Neural cell (in vitro differentiated cells): ENCODE measurements around the gene PREB.

Experiments used
- CTCF ChIP-seq: fragments of 450-650 bp; IDR thresholded peaks from 2 replicates; pipeline ENCODE4 v1.5.1; 2014; ENCODE audit warnings: antibody characterized with exemption, mild to moderate bottlenecking, moderate library complexity; ENCODE audit not compliant: poor library complexity, severe bottlenecking
- EP300 ChIP-seq: fragments of 450-650 bp; conservative IDR thresholded peaks from 2 replicates; pipeline ENCODE4 v1.6.1; 2014; ENCODE audit warnings: antibody characterized with exemption, mild to moderate bottlenecking, moderate library complexity; ENCODE audit not compliant: poor library complexity, severe bottlenecking
- EZH2 ChIP-seq: fragments of 200-600, 300-800 bp; shearing (Covaris generic), sonication (generic); IDR thresholded peaks from 2 replicates; pipeline ENCODE4 v1.6.1; 2014; ENCODE audit warnings: antibody characterized with exemption, low read length, borderline replicate concordance, mild to moderate bottlenecking; ENCODE audit not compliant: insufficient read depth, poor library complexity, severe bottlenecking
- MXI1 ChIP-seq: fragments of 450-650 bp; conservative IDR thresholded peaks from 2 replicates; pipeline ENCODE4 v1.6.1; 2014; ENCODE audit warnings: antibody characterized with exemption, mild to moderate bottlenecking; ENCODE audit not compliant: poor library complexity, severe bottlenecking
- POLR2AphosphoS5 ChIP-seq: IDR thresholded peaks from 2 replicates; pipeline ENCODE4 v1.6.1; 2012
- RAD21 ChIP-seq: fragments of 450-650 bp; conservative IDR thresholded peaks from 2 replicates; pipeline ENCODE4 v1.6.1; 2014; ENCODE audit warnings: antibody characterized with exemption, mild to moderate bottlenecking, moderate library complexity
- REST ChIP-seq: IDR thresholded peaks from 2 replicates; pipeline ENCODE4 v1.6.1; 2012; ENCODE audit warnings: borderline replicate concordance
- TAF1 ChIP-seq: IDR thresholded peaks from 2 replicates; pipeline ENCODE4 v1.6.1; 2012; ENCODE audit warnings: low read depth

GRCh38 chr2:27097341-27097740, 37.1 kb downstream of the PREB start:
- no peak for TF ChIP-seq POLR2AphosphoS5
- no peak for TF ChIP-seq CTCF
- no peak for TF ChIP-seq TAF1
- no peak for TF ChIP-seq REST
- TF ChIP-seq EP300, result no peak
- TF ChIP-seq MXI1, result no peak
- no peak for TF ChIP-seq RAD21
- TF ChIP-seq EZH2, result no peak
